Measurements from ENCODE around the gene GTPBP10.
"Not testable (repeated sequence)": the region's sequence is repeated elsewhere in the genome, so short reads cannot be mapped to it uniquely, and the experiment has no call there.

Gene GTPBP10, protein sequence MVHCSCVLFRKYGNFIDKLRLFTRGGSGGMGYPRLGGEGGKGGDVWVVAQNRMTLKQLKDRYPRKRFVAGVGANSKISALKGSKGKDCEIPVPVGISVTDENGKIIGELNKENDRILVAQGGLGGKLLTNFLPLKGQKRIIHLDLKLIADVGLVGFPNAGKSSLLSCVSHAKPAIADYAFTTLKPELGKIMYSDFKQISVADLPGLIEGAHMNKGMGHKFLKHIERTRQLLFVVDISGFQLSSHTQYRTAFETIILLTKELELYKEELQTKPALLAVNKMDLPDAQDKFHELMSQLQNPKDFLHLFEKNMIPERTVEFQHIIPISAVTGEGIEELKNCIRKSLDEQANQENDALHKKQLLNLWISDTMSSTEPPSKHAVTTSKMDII

GRCh38 chr7:90346336-90347125 lies at the start of gene GTPBP10:
Gene GTPBP10 (plus strand): TSS chr7:90346716. CDS start chr7:90346742, 26 bp downstream.
- peak; percentile 97 for DNase-seq

DNA sequence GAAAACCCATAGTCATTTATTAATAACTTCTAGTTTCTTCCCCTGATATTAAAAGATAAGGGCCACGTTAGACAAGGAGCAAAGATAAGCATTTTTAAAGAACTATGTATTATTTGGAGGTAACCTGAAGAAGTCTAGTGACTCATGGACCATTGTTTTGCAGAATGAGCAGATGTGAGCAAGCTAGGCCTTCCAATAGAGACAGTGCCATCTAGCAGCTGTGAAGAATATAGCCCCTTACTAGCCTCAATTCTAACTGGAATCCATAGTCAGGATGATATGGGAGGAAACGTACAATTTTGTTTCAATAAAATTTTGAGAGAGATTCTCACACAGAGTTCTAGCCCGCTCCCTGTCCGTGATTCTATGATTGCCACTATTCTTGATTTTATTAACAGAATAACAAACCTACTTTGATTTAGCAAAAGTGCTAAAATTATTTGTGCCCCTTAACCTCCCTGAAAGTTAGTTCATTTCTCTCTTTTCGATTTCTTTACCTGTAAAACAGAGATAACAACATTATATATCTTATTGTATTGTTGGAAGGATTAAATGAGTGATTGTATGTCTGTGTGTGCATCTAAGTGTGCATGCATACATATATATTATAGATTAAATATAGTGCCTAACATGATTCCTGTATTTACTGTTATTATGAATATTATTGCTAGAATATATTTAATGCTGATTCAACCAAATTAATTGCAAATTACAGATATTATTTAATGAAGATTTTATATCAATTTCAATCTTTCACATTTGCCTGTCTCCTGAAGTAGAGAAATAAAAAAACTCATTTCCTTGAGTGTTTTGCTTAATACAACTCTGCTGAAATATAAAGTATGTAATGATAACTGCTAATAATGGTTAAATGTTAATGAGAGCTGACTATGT lies 48.1 kb upstream of the GTPBP10 start:
- peak; percentile 56 for DNase-seq

DNA sequence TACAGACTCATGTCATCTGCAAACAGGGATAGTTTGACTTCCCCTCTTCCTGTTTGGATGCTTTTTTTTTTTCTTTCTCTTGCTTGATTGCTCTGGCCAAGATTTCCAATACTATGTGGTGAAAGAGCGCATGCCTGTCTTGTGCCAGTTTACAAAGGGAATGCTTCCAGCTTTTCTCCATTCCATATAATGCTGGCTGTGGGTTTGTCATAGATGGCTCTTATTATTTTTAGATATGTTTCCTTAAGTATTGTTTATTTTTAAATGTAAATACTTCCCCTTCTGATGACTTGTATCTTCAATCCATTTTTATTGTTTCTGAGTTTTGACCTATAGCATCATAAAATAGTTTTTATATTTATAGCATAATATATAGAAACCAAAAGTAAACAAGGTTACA lies 43.3 kb upstream of the GTPBP10 start:
- no peak for DNase-seq

GRCh38 chr7:90309872-90310271 lies 36.6 kb upstream of the GTPBP10 start:
- no peak for DNase-seq

- DNase-seq: no peak
Observed at GRCh38 chr7:90311175-90311574, 35.3 kb upstream of the GTPBP10 start.

- DNase-seq: peak; percentile 36
Observed at GRCh38 chr7:90312745-90313144, 33.8 kb upstream of the GTPBP10 start.

DNA sequence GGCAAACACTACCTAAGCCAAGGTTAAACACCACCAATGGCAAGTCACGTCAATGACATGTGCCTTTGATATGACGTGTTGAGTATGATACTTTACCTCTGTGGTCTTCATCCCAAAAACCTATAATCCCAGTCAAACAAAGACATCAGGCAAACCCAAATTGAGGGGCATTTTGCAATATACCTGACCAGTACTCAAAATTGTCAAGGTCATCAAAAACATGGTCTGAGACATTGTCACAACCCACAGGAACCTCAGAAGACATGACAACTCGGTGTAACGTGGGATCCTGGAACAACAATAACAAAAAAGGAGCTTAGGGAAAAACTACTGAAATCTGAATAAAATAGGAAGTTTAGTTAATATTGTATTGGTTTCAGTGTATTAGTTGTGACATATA lies 32.6 kb upstream of the GTPBP10 start:
- DNase-seq: no peak

- no peak for DNase-seq
Observed at GRCh38 chr7:90320014-90320413, 26.5 kb upstream of the GTPBP10 start.

DNA sequence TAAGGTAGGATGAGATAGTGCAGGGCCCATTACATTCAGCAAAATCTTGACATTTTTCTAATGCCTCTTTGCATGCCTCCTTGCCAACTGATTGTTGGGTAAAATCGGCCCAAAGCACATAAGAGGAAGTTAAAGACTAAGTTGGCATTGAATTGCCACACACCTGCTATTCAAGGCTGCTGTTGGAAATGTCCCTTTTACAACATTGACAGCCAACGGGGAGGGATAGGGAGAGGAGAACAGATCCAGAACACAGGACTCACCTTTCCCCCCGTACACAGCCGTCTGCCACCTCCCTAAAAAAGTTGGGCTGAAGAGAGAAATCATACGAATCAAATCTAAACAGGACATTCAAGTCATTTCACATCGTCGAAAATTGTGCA lies 26.1 kb upstream of the GTPBP10 start:
- DNase-seq: peak; percentile 12

- peak; percentile 13 for DNase-seq
Observed at GRCh38 chr7:90320801-90321494, 25.6 kb upstream of the GTPBP10 start, which contains the start of gene FAM237B. Gene FAM237B (minus strand): TSS chr7:90321304. CDS start chr7:90319748, 1,556 bp downstream.

GRCh38 chr7:90322837-90323236 lies 23.7 kb upstream of the GTPBP10 start:
- DNase-seq: no peak

DNA sequence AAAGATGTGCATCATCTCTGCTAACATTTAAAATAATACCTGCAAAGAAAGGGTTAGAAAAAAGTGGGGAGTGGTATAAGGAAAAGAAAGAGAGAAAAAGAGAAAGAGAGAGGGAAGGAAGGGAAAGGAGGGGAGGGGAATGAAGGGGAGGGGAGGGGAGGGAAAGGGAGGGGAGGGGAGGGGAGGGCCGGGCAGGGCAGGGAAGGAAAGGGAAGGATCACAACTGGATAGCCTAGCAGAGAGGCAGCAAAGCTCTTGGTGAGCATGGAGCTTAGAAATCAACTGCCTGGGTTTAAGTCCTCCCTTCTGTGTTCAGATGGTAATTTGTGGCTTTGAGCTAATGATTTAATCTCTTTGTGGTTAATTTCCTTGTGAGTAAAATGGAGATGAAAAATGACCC lies 20.0 kb upstream of the GTPBP10 start:
- DNase-seq: peak; percentile 12

- DNase-seq: no peak
Observed at GRCh38 chr7:90334193-90334843, 12.2 kb upstream of the GTPBP10 start.

DNA sequence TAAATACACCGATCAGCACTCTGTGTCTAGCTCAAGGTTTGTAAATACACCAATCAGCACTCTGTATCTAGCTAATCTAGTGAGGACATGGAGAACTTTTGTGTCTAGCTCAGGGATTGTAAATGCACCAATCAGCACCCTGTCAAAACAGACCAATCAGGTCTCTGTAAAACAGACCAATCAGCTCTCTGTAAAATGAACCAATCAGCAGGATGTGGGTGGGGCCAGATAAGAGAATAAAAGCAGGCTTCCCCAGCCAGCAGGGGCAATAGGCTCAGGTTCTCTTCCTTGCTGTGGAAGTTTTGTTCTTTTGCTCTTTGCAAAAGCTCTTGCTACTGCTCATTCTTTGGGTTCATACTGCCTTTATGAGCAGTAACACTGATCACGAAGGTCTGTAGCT lies 11.6 kb upstream of the GTPBP10 start:
- DNase-seq: not testable (repeated sequence)

DNA sequence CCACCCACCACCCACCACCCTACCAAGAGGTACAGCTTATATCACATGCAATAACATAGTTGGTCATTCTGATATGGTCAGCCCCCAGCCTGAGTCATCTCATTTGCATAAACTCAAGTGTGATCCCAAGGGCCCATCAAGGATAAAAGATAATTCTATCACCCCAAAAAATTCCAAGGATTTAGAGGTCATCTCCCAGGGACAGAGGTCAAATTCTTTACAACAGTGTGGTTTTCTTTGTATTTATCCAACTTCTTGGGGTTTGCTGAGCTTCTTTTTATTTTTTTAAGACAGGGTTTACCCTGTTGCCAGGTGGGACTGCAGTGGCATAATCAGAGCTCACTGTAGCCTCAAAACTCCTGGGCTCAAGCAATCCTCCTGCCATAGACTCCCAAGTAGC lies 9.4 kb upstream of the GTPBP10 start:
- no peak for DNase-seq

DNA sequence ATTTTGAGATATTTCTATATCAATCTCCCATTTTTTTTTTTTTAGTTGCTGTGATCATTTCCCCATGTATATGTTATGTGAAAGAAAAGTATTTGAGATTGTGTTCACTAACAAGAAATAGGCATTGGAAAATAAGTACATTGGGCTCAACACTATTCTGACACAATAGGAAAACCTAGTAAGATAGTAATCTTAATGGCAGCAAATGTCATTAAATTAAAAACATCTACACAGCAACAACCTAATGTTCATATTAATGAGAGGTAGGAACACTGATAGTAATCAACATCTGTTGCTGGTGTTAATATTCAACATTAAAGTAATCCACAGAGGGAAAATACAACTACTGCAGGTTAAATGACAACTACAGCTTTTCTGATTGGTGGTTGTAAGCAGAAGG lies 1.5 kb upstream of the GTPBP10 start:
- no peak for DNase-seq

DNA sequence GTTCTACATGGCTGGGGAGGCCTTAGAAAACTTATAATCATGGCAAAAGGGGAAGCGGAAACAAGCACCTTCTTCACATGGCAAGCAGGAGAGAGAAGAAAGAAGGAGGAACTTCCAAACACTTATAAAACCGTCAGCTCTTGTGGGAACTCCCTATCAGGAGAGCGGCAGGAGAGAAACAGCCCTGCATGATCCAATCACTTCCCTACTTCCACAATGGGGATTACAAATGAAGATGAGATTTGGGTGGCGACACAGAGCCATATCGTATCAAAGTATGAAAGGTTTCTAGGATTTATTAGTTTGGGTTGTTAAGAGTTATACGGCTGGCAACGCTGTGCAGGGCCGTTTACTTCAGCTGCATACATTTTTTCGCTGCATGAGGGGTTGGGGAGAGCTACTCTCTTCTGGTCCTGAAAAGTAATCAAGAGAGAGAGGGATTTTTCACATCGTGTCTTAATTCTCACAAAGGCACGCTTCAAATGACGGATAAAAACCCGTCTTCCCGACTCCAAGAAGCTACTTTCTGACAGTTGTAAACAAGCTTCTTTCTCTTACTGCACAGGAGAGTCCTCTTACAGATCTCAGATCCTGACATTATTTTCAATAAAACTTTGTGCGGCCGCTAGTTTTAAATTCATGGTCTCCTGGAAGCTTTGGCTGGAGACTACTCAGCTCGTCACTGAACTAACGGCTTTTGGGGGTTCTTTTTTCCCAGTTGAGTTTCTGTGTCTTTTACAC lies 751 bp upstream of the GTPBP10 start:
- peak; percentile 39 for DNase-seq

GRCh38 chr7:90347759-90348158 lies 1.2 kb downstream of the GTPBP10 start:
- peak; percentile 38 for DNase-seq

DNA sequence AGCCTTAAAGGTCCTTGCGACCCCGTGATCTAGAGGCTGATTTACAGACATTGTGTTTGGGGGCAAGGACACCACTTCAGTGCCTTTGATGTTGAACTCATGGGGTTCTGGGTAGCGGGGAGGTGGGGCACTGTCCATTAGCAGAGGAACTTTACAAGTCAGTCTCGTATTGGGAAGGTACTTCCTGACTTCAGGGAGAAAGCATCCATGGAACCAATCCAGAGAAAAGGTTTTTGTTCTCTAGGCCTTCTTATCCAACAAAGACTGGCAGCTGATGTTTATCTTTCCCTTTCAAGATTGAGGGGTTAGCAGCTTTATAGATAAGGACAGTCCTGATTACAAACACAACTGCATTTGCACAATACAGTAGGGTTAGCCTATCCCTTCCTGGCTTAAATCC lies 2.8 kb downstream of the GTPBP10 start:
- no peak for DNase-seq

GRCh38 chr7:90350032-90350431 lies 3.5 kb downstream of the GTPBP10 start:
- not testable (repeated sequence) for DNase-seq

DNA sequence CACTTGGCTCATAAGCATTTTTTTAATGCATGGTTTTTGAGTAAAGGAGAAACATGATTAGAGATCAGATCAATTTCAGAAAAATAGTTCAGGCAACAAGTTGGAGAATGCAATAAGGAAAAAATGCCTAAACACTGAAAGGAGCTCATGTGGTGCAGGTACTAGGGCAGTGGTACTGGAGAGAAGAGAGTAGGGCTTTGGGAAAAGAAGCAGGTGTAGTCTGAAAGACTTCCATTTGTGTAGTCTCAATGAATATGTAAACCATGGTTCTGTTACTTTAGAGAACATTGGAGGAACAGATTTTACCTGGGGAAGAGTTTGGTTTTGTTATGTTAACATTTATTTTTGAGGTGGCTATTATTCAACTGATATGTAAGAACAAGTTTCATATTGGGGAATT lies 5.5 kb downstream of the GTPBP10 start:
- DNase-seq: no peak

Data from hematopoietic multipotent progenitor cell treated with erythropoietin and hydrocortisone succinate and interleukin-3 and kit ligand, for 6 days (in vitro differentiated cells).